Ectodermal cell (in vitro differentiated cells): Measurements from ENCODE around the gene TMEM237. TPM values are rescaled to one million over a fixed set of nuclear protein-coding genes. Genes with fewer than 3 reads are reported as not detected.
"Not testable (repeated sequence)": the region's sequence is repeated elsewhere in the genome, so short reads cannot be mapped to it uniquely, and the experiment has no call there.

Experiments used
- H3K27ac ChIP-seq: 2 replicates; pipeline ENCODE4 v1.7.0; 2013; ENCODE audit warnings: mild to moderate bottlenecking, low read depth, low read length; ENCODE audit not compliant: insufficient read depth, poor library complexity, severe bottlenecking
- H3K27me3 ChIP-seq: 2 replicates; pipeline ENCODE4 v1.7.0; 2013; ENCODE audit warnings: mild to moderate bottlenecking, low read length; ENCODE audit not compliant: insufficient read depth, control insufficient read depth, poor library complexity, severe bottlenecking
- H3K36me3 ChIP-seq: one replicate; pipeline ENCODE4 v1.7.0; 2013; ENCODE audit warnings: low read length; ENCODE audit not compliant: control insufficient read depth, insufficient read depth
- H3K4me1 ChIP-seq: one replicate; pipeline ENCODE4 v1.7.0; 2013; ENCODE audit warnings: low read length; ENCODE audit not compliant: control insufficient read depth, insufficient read depth
- H3K4me3 ChIP-seq: 2 replicates; pipeline ENCODE4 v1.7.0; 2013; ENCODE audit warnings: low read depth, low read length, control low read depth; ENCODE audit not compliant: insufficient read depth
- H3K9me3 ChIP-seq: 2 replicates; pipeline ENCODE4 v1.7.0; 2013; ENCODE audit warnings: mild to moderate bottlenecking, low read length, moderate library complexity; ENCODE audit not compliant: control insufficient read depth
- WGBS, 2 experiments: methylation state at CpG; one replicate each; pipeline ENCODE4 v1.1.7; 2013; ENCODE audit warnings: missing lambda C conversion rate in 2 of 2; 5-methylcytosine and 5-hydroxymethylcytosine counted together
- polyA plus RNA-seq, 4 experiments: library from polyadenylated mRNA; stranded (reverse); fragments of 50-300 nt; gene quantifications; one replicate each; pipeline ENCODE4 v1.2.3, GENCODE V29; 2013

Gene TMEM237
- 63.5 TPM for polyA plus RNA-seq (2013, experiment 1 of 4)
- 58.6 TPM for polyA plus RNA-seq (2013, experiment 2 of 4)
- 52.2 TPM for polyA plus RNA-seq (2013, experiment 3 of 4)
- 54.2 TPM for polyA plus RNA-seq (2013, experiment 4 of 4)

DNA sequence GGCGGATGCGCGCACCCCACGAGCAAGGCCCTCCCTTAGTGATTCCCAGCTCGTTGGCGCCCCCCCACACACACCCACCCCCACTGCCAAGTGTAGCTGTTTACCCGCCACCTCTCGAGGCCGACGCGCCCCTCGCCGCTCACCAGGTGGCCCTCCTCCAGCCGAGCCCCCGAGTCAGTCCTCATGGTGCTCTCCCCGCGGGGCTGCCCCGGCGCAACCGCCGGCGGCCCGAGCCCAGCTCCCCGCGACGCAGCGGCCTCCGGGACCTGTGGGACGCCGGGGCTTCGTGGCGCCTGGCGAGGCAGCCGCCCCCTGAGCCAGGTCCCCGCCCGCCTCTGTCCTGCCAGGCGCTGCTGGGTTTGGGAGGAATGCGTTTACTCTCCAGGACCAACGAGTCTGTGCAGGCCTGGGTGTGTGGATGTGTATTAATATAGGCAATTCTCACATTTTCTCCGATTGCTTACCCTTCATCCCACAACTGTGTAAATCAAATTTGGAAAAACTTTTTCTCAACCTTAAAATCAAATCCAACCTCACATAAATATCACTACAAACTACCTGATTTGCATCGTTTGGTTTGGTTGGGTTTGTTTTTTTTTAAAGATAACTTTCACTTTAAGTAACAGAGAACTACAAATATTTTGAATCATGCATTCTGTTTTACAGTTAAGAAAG is at the start of gene TMEM237:
Gene TMEM237, minus strand, starts transcription at position 288 of the 675 bp plus-strand sequence. Its CDS starts 103 bp downstream, at position 185.
- Histone ChIP-seq H3K9me3 (no peaks in the 10 kb centered on the region), H3K4me3 (peak within 1 kb of the TSS; percentile 87), H3K4me1 (peaks cover 7% of the 10 kb centered on the region), H3K27me3 (no peaks in the 10 kb centered on the region), H3K27ac (peak within 1 kb of the TSS; percentile 94), H3K36me3 (no peaks in the 10 kb centered on the region)
- 1 to 3% methylated on average over 37 to 38 of the region's 41 CpGs for WGBS, 2 experiments

GRCh38 chr2:201685156-201685555 is 41.9 kb upstream of the TMEM237 start:
- H3K27ac ChIP-seq, result no peak overlapping the region
- H3K4me3 ChIP-seq, result no peak overlapping the region
- no peaks in the 10 kb centered on the region for H3K9me3 ChIP-seq
- H3K4me1 ChIP-seq, result no peaks in the 10 kb centered on the region
- no peaks in the 10 kb centered on the region for H3K36me3 ChIP-seq
- peaks cover 16% of the 10 kb centered on the region for H3K27me3 ChIP-seq
- 20 to 39% methylated on average over 3 of the region's 3 CpGs for WGBS, 2 experiments

DNA sequence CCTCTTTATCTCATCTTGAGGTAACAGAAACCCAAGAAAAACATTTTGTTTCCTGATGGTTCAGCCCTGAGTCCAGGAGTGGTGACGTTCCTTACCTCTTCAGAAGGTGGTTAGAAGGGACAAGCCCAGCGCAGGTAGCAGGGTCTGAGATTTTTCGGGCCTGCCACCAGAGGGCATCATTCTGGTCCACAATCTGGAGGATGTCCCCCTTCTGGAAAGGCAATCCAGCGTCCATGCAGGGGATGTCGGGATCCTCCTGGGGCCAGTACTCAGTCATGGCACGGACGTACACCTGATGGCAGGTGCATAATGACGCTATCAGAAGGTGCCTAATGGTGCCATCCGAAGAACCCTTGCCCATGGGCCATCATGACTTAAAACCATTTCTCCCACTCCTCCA is 37.4 kb upstream of the TMEM237 start:
- Histone ChIP-seq H3K4me1 (peaks cover 7% of the 10 kb centered on the region), H3K27ac (no peak overlapping the region), H3K27me3 (peaks cover 4% of the 10 kb centered on the region), H3K36me3 (no peaks in the 10 kb centered on the region), H3K9me3 (no peaks in the 10 kb centered on the region), H3K4me3 (no peak overlapping the region)
- WGBS, 2 experiments, result 51 to 52% methylated on average over 9 of the region's 9 CpGs

DNA sequence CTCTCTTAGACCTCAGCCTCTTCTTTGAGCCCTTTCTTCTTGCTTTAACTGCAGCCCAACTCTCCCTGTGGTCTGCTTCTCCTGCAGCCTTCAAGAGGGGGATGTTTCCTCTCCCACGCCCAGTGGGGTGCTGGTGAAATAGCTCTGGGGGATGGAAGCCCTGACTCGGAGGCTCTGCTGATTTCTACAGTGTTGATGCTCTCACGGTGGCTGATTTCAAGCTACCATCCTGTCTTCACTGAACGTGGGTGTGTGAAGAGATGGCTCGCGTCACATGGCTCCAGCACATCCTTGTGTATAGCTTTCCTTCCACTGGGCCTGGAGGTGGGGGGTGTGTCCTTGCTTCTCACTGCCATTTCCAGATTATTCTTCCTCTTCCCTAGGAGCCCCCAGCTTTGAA is 35.1 kb upstream of the TMEM237 start:
- no peaks in the 10 kb centered on the region for H3K9me3 ChIP-seq
- no peaks in the 10 kb centered on the region for H3K36me3 ChIP-seq
- 76 to 79% methylated on average over 6 of the region's 6 CpGs for WGBS, 2 experiments
- no peak overlapping the region for H3K27ac ChIP-seq
- no peak overlapping the region for H3K4me3 ChIP-seq
- peaks cover 7% of the 10 kb centered on the region for H3K4me1 ChIP-seq
- peaks cover 4% of the 10 kb centered on the region for H3K27me3 ChIP-seq

DNA sequence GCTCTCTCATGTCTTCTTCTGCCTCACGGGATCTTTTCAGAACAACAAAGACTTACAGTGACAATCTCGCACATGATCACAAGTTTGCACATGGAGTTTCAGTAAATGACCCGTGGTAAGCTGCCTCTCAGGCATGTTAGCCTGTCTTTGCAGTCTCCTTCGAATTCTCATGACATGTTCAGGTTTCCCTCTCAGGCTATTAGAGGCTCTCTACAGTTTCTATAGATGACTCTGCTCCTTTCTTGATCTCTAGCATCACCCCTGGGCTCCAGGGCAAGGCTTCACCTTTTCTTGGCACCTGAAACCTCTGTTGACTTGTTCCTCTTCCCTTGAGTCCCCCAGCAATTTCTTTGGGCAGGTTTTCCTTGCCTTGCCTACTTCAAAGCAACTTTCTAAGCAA is 32.2 kb upstream of the TMEM237 start:
- no peak overlapping the region for H3K27ac ChIP-seq
- peaks cover 7% of the 10 kb centered on the region for H3K4me1 ChIP-seq
- no peaks in the 10 kb centered on the region for H3K9me3 ChIP-seq
- no peak overlapping the region for H3K4me3 ChIP-seq
- no peaks in the 10 kb centered on the region for H3K27me3 ChIP-seq
- WGBS, 2 experiments, result 92 to 93% methylated on average over 4 of the region's 4 CpGs
- no peaks in the 10 kb centered on the region for H3K36me3 ChIP-seq

- Histone ChIP-seq H3K27me3 (no peaks in the 10 kb centered on the region), H3K4me3 (no peak overlapping the region), H3K4me1 (peaks cover 7% of the 10 kb centered on the region), H3K36me3 (no peaks in the 10 kb centered on the region), H3K27ac (no peak overlapping the region), H3K9me3 (no peaks in the 10 kb centered on the region)
- 85 to 93% methylated on average over 3 of the region's 3 CpGs for WGBS, 2 experiments
Measured at GRCh38 chr2:201674794-201675193, 31.5 kb upstream of the TMEM237 start.

GRCh38 chr2:201674298-201674697 is 31.0 kb upstream of the TMEM237 start:
- H3K9me3 ChIP-seq, result no peaks in the 10 kb centered on the region
- no peak overlapping the region for H3K27ac ChIP-seq
- WGBS, 2 experiments, result 99 to 100% methylated on average over 1 to 2 of the region's 3 CpGs
- no peak overlapping the region for H3K4me3 ChIP-seq
- H3K27me3 ChIP-seq, result no peaks in the 10 kb centered on the region
- no peaks in the 10 kb centered on the region for H3K36me3 ChIP-seq
- H3K4me1 ChIP-seq, result peaks cover 7% of the 10 kb centered on the region

GRCh38 chr2:201673546-201673945 is 30.2 kb upstream of the TMEM237 start:
- H3K4me1 ChIP-seq, result peaks cover 6% of the 10 kb centered on the region
- H3K4me3 ChIP-seq, result no peak overlapping the region
- 87 to 89% methylated on average over 2 of the region's 2 CpGs for WGBS, 2 experiments
- no peak overlapping the region for H3K27ac ChIP-seq
- H3K9me3 ChIP-seq, result no peaks in the 10 kb centered on the region
- H3K36me3 ChIP-seq, result no peaks in the 10 kb centered on the region
- H3K27me3 ChIP-seq, result no peaks in the 10 kb centered on the region

DNA sequence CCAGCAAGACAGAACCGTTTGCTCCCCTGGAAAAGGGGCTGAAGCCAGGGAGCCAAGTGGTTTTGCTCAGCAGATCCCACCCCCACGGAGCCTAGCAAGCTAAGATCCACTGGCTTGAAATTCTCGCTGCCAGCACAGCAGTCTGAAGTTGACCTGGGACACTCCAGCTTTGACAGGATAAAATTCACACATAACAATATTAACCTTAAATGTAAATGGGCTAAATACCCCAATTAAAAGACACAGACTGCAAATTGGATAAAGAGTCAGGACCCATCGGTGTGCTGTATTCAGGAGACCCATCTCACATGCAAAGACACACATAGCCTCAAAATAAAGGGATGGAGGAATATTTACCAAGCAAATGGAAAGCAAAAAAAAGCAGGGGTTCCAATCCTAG is 27.9 kb upstream of the TMEM237 start:
- H3K36me3 ChIP-seq, H3K4me1 ChIP-seq, H3K27me3 ChIP-seq, H3K9me3 ChIP-seq, H3K27ac ChIP-seq, H3K4me3 ChIP-seq: not testable (repeated sequence)
- WGBS, 2 experiments, result 65 to 66% methylated on average over 4 of the region's 4 CpGs

- H3K4me1 ChIP-seq, result no peaks in the 10 kb centered on the region
- no peak overlapping the region for H3K4me3 ChIP-seq
- H3K36me3 ChIP-seq, result no peaks in the 10 kb centered on the region
- 100% methylated on average over 1 of the region's 1 CpG; no CpG with 5 or more reads in 1 of the 2 experiments for WGBS, 2 experiments
- no peaks in the 10 kb centered on the region for H3K27me3 ChIP-seq
- no peak overlapping the region for H3K27ac ChIP-seq
- no peaks in the 10 kb centered on the region for H3K9me3 ChIP-seq
Measured at GRCh38 chr2:201669865-201670264, 26.6 kb upstream of the TMEM237 start.
